ENCODE data around the gene SUN2. TPM values are rescaled to one million over a fixed set of nuclear protein-coding genes. Genes with fewer than 3 reads are reported as not detected.

SUN2 gene
- total RNA-seq, 1 experiment from 2014 or later = 45.1 TPM

DNA sequence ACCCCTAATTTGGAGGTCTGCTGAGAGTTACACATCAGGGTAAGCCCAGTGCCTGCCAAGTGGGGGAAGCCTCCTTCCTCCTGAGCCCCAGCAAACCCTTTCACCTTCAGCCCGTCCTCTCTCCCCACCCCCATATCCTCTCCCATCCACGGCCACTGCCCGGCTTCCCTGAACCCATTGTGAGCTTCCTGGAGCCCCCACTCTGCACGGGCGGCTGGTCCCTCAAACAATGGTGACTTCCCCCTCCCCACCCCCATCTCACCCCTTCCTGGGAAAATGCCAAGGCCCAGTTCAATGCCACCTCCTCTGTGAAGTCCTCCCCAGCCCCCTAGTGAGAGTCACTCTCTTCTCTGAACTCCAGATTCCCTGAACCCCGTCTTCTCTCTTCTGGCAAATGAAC, 20.3 kb upstream of the SUN2 start:
- no TSS peak for BruUV-seq (replicated peaks)
- H3K9me3 ChIP-seq (ENCODE audit: control insufficient read depth, insufficient read depth, low read depth, low read length) = no peaks in the 10 kb centered on the region
- ATAC-seq (no peak), DNase-seq (ENCODE audit: low read depth, low spot score) (no peak)
- TF ChIP-seq SIN3A (IDR thresholded peaks at IDR 0.05; ENCODE audit: borderline replicate concordance, insufficient read depth, low read depth, low read length) (no peak), POLR2AphosphoS5 (IDR thresholded peaks at IDR 0.05; ENCODE audit: low read depth, low read length) (no peak), TCF7L2 (IDR thresholded peaks at IDR 0.05; ENCODE audit: low read depth, low read length) (no peak)
- TF ChIP-seq, protein P1, sequence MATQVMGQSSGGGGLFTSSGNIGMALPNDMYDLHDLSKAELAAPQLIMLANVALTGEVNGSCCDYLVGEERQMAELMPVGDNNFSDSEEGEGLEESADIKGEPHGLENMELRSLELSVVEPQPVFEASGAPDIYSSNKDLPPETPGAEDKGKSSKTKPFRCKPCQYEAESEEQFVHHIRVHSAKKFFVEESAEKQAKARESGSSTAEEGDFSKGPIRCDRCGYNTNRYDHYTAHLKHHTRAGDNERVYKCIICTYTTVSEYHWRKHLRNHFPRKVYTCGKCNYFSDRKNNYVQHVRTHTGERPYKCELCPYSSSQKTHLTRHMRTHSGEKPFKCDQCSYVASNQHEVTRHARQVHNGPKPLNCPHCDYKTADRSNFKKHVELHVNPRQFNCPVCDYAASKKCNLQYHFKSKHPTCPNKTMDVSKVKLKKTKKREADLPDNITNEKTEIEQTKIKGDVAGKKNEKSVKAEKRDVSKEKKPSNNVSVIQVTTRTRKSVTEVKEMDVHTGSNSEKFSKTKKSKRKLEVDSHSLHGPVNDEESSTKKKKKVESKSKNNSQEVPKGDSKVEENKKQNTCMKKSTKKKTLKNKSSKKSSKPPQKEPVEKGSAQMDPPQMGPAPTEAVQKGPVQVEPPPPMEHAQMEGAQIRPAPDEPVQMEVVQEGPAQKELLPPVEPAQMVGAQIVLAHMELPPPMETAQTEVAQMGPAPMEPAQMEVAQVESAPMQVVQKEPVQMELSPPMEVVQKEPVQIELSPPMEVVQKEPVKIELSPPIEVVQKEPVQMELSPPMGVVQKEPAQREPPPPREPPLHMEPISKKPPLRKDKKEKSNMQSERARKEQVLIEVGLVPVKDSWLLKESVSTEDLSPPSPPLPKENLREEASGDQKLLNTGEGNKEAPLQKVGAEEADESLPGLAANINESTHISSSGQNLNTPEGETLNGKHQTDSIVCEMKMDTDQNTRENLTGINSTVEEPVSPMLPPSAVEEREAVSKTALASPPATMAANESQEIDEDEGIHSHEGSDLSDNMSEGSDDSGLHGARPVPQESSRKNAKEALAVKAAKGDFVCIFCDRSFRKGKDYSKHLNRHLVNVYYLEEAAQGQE (IDR thresholded peaks at IDR 0.05; ENCODE audit: insufficient read depth in 1 of 2, low read depth in 2 of 2, low read length in 1 of 2) = no peak
- TF ChIP-seq, protein P2, sequence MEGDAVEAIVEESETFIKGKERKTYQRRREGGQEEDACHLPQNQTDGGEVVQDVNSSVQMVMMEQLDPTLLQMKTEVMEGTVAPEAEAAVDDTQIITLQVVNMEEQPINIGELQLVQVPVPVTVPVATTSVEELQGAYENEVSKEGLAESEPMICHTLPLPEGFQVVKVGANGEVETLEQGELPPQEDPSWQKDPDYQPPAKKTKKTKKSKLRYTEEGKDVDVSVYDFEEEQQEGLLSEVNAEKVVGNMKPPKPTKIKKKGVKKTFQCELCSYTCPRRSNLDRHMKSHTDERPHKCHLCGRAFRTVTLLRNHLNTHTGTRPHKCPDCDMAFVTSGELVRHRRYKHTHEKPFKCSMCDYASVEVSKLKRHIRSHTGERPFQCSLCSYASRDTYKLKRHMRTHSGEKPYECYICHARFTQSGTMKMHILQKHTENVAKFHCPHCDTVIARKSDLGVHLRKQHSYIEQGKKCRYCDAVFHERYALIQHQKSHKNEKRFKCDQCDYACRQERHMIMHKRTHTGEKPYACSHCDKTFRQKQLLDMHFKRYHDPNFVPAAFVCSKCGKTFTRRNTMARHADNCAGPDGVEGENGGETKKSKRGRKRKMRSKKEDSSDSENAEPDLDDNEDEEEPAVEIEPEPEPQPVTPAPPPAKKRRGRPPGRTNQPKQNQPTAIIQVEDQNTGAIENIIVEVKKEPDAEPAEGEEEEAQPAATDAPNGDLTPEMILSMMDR (IDR thresholded peaks at IDR 0.05) = no peak
- no peaks in the 10 kb centered on the region for H3K27me3 ChIP-seq (ENCODE audit: control insufficient read depth, insufficient read depth, low read length)
- in situ Hi-C loops (cut with HindIII; ENCODE audit: low pct_unique_long_range_greater_than_20kb, low sequenced_read_pairs) = no loop called here
- no peaks in the 10 kb centered on the region for H3K4me1 ChIP-seq (ENCODE audit: control insufficient read depth, insufficient read depth, low read length)
- ChIA-PET POLR2A (no interaction called here), CTCF (no interaction called here)
- intact Hi-C loops (cut with micrococcal nuclease; ENCODE audit: unreplicated experiment) = no loop called here
- H3K36me3 ChIP-seq (ENCODE audit: control insufficient read depth, insufficient read depth, low read length) = no peaks in the 10 kb centered on the region
- H3K4me3 ChIP-seq (ENCODE audit: low read depth in 2 of 2, low read length in 2 of 2) = no peak overlapping the region
- H3K27ac ChIP-seq (ENCODE audit: low read length) = no peak overlapping the region

DNA sequence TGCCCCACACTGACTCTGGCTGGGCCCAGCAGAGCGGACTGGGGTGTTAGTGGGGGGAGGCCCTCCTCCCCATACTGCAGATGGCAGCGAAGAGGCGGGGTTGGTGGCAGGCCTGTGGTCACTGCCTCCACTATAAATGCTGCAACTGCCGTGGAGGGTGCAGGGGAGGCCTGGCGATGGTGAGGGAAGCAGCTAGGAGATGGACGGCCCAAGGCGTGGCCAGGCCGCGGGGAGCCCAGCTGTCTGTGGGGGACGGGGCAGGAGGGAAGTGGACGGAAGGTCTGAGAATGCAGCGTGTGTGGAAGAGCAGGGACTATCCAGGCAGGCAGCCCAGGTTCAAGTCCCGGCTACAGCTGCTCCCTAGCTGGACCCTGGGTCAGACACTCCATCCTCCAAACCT, 19.9 kb upstream of the SUN2 start:
- Histone ChIP-seq H3K4me1 (ENCODE audit: control insufficient read depth, insufficient read depth, low read length) (no peaks in the 10 kb centered on the region), H3K9me3 (ENCODE audit: control insufficient read depth, insufficient read depth, low read depth, low read length) (no peaks in the 10 kb centered on the region), H3K27me3 (ENCODE audit: control insufficient read depth, insufficient read depth, low read length) (no peaks in the 10 kb centered on the region), H3K36me3 (ENCODE audit: control insufficient read depth, insufficient read depth, low read length) (no peaks in the 10 kb centered on the region), H3K4me3 (ENCODE audit: low read depth in 2 of 2, low read length in 2 of 2) (no peak overlapping the region), H3K27ac (ENCODE audit: low read length) (no peak overlapping the region)
- intact Hi-C loops (cut with micrococcal nuclease; ENCODE audit: unreplicated experiment) (no loop called here), in situ Hi-C loops (cut with HindIII; ENCODE audit: low pct_unique_long_range_greater_than_20kb, low sequenced_read_pairs) (no loop called here)
- ChIA-PET CTCF (no interaction called here), POLR2A (no interaction called here)
- BruUV-seq (replicated peaks) = no TSS peak
- TF ChIP-seq, protein P1 (IDR thresholded peaks at IDR 0.05; ENCODE audit: insufficient read depth in 1 of 2, low read depth in 2 of 2, low read length in 1 of 2) = no peak
- no peak for TF ChIP-seq POLR2AphosphoS5 (IDR thresholded peaks at IDR 0.05; ENCODE audit: low read depth, low read length)
- no peak for TF ChIP-seq TCF7L2 (IDR thresholded peaks at IDR 0.05; ENCODE audit: low read depth, low read length)
- TF ChIP-seq SIN3A (IDR thresholded peaks at IDR 0.05; ENCODE audit: borderline replicate concordance, insufficient read depth, low read depth, low read length) = no peak
- ATAC-seq (no peak), DNase-seq (ENCODE audit: low read depth, low spot score) (no peak)
